NK-92 (cell line): ENCODE results near the gene INHA.

Experiments used
- DNase-seq: peaks from one replicate; lab custom pipeline; 2025; ENCODE audit not compliant: unreplicated experiment; lab: John Stamatoyannopoulos, UW

The INHA gene

GRCh38 chr2:219609149-219609750 lies 37.1 kb downstream of the INHA start:
- DNase-seq: no peak

GRCh38 chr2:219611306-219611705 lies 39.2 kb downstream of the INHA start:
- no peak for DNase-seq

GRCh38 chr2:219611866-219612576 lies 39.9 kb downstream of the INHA start:
- DNase-seq: no peak

- DNase-seq: no peak
Observed at GRCh38 chr2:219612577-219613286, 40.6 kb downstream of the INHA start.

GRCh38 chr2:219613461-219614070 lies 41.5 kb downstream of the INHA start:
- no peak for DNase-seq

GRCh38 chr2:219614076-219614860 lies 42.2 kb downstream of the INHA start:
- no peak for DNase-seq

- no peak for DNase-seq
Observed at GRCh38 chr2:219615036-219615435, 42.9 kb downstream of the INHA start.

GRCh38 chr2:219615894-219616293 lies 43.8 kb downstream of the INHA start:
- DNase-seq: no peak

- no peak for DNase-seq
Observed at GRCh38 chr2:219616550-219616949, 44.4 kb downstream of the INHA start.

GRCh38 chr2:219618733-219619122 lies 46.6 kb downstream of the INHA start:
- no peak for DNase-seq

- no peak for DNase-seq
Observed at GRCh38 chr2:219619235-219619634, 47.1 kb downstream of the INHA start.

- no peak for DNase-seq
Observed at GRCh38 chr2:219620546-219620945, 48.4 kb downstream of the INHA start.

GRCh38 chr2:219621935-219622334 lies 49.8 kb downstream of the INHA start:
- no peak for DNase-seq

GRCh38 chr2:219622472-219622871 lies 50.4 kb downstream of the INHA start:
- no peak for DNase-seq

- no peak for DNase-seq
Observed at GRCh38 chr2:219624565-219624964, 52.5 kb downstream of the INHA start.

- DNase-seq: no peak
Observed at GRCh38 chr2:219625179-219625578, 53.1 kb downstream of the INHA start.
